Kidney (tissue), 14 donors: Measurements from ENCODE around the gene FYB1. TPM values are rescaled to one million over a fixed set of nuclear protein-coding genes. Genes with fewer than 3 reads are reported as not detected.

Source experiments
- DNase-seq, 5 donors: peaks; one replicate each; pipeline ENCODE4 v3.0.0-alpha.2; 2013 to 2020
- FAIRE-seq: peaks from 2 replicates; lab custom pipeline; 2012; peaks lifted over from hg19 to GRCh38; lab: Jason Lieb, UNC
- H3K27ac ChIP-seq, 2 donors: one replicate each; pipeline ENCODE4 v1.7.0; 2013; ENCODE audit warnings: low read depth in 2 of 2, low read length in 2 of 2, inconsistent platforms in 1 of 2
- H3K27me3 ChIP-seq: one replicate; pipeline ENCODE4 v1.7.1; 2013; ENCODE audit warnings: low read length, inconsistent platforms; ENCODE audit not compliant: control insufficient read depth, insufficient read depth
- H3K36me3 ChIP-seq, 3 donors: one replicate each; pipeline versions ENCODE4 v1.7.0 to v1.7.1; 2013; ENCODE audit warnings: low read length in 3 of 3, control low read depth in 1 of 3, inconsistent platforms in 1 of 3; ENCODE audit not compliant: insufficient read depth in 3 of 3, control insufficient read depth in 2 of 3
- H3K4me1 ChIP-seq, 3 donors: one replicate each; pipeline versions ENCODE4 v1.7.0 to v1.7.1; 2013; ENCODE audit warnings: low read length in 3 of 3, inconsistent platforms in 1 of 3, low read depth in 1 of 3; ENCODE audit not compliant: control insufficient read depth in 2 of 3, insufficient read depth in 2 of 3
- H3K4me3 ChIP-seq, 3 donors: one replicate each; pipeline versions ENCODE4 v1.7.0 to v1.8.1; 2013; ENCODE audit warnings: low read length in 3 of 3, control low read depth in 1 of 3, inconsistent platforms in 1 of 3
- H3K9ac ChIP-seq, 3 donors: one replicate each; pipeline versions ENCODE4 v1.7.0 to v1.7.1; 2013; ENCODE audit warnings: low read length in 3 of 3, control low read depth in 1 of 3, inconsistent platforms in 1 of 3
- H3K9me3 ChIP-seq, 3 donors: one replicate each; pipeline versions ENCODE4 v1.7.0 to v1.7.1; 2013; ENCODE audit warnings: low read length in 3 of 3, control low read depth in 1 of 3, inconsistent platforms in 1 of 3; ENCODE audit not compliant: control insufficient read depth in 2 of 3, insufficient read depth in 1 of 3
- intact Hi-C: fragments of 100-400 bp; cut with DNase I; formaldehyde crosslinking; loops from one replicate; pipeline ENCODE4 v1.11.1; 2022
- polyA plus RNA-seq: library from polyadenylated mRNA; stranded (reverse); fragments of 350-450 nt; fragmentation: Illumina TruSeq; extraction: RNeasy Lipid Tissue Mini Kit (QIAGEN cat#74804); gene quantifications from one replicate; pipeline ENCODE4 v1.2.3, GENCODE V29; 2014; ENCODE audit warnings: low read depth, low replicate concordance; ENCODE audit not compliant: insufficient read depth
- total RNA-seq: library from RNA; stranded (reverse); fragmentation: NEBNext Ultra II Directional; extraction: Animal tissue kit (Norgen Biotek cat#: 25700); gene quantifications from one replicate; pipeline ENCODE4 v1.2.1, GENCODE V29; 2021
- TF ChIP-seq, protein P1 (sequence below): IDR thresholded peaks from 3 replicates; pipeline ENCODE4 v1.5.1; 2012; ENCODE audit warnings: mild to moderate bottlenecking, moderate library complexity, borderline replicate concordance; ENCODE audit not compliant: insufficient read depth; ENCODE audit errors: extremely low read depth
- donor health status: control.
- donor health status: control.
- donor health status: control.
- donor health status: control.
- donor health status: control.
- donor health status: DM: yes; HTN: yes; CAD: no.
- donor health status: Normal renal cell carcinoma (clear cell type).

FYB1 gene
- total and polyA plus RNA-seq, 2 donors from 2014 or later: 2.3 to 53.7 TPM

DNA sequence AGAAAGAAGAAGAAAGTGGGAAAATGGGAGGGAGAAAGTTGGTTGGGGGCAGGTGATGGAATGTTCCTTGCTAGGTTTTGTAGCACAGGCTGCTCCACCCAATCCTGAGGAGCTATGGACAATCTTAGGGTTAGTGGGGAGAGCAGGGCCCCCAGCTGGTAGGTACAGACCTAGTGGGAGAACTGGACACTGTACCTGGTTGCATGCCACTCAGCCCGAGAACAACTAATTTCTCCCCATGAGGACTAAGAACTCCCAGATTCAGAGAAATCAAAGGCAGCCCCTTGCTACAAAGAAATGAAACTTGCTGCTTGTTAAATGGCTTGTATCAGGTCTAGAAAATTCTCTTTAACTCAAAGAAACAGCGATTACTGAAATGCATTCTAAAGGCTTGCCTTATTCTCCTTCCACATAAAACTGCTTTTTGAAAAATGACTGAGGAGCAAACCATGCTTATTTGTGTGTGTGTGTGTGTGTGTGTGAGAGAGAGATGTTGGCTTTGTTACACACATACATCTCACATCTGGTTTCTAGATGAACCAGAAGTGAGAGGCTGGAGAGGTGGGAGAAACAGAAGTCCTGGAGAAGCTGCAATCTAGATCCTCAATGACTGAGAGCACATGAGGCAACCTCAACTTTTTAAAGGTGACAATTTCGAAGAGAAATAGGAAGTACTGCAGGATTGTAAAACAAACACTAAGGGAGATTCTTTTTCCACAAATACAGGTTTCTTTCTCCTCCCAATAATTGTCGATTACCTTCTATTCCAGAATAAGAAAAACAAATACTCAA, 28.9 kb downstream of the FYB1 start:
- no peak overlapping the region for H3K4me3 ChIP-seq
- no peaks in the 10 kb centered on the region for H3K4me1 ChIP-seq
- H3K9ac ChIP-seq: no peak overlapping the region
- H3K27me3 ChIP-seq: no peaks in the 10 kb centered on the region
- no peak for FAIRE-seq
- DNase-seq: no peak
- intact Hi-C loops: no loop called here
- H3K9me3 ChIP-seq: no peaks in the 10 kb centered on the region
- no peaks in the 10 kb centered on the region for H3K36me3 ChIP-seq
- H3K27ac ChIP-seq: no peak overlapping the region
- TF ChIP-seq, protein P1, sequence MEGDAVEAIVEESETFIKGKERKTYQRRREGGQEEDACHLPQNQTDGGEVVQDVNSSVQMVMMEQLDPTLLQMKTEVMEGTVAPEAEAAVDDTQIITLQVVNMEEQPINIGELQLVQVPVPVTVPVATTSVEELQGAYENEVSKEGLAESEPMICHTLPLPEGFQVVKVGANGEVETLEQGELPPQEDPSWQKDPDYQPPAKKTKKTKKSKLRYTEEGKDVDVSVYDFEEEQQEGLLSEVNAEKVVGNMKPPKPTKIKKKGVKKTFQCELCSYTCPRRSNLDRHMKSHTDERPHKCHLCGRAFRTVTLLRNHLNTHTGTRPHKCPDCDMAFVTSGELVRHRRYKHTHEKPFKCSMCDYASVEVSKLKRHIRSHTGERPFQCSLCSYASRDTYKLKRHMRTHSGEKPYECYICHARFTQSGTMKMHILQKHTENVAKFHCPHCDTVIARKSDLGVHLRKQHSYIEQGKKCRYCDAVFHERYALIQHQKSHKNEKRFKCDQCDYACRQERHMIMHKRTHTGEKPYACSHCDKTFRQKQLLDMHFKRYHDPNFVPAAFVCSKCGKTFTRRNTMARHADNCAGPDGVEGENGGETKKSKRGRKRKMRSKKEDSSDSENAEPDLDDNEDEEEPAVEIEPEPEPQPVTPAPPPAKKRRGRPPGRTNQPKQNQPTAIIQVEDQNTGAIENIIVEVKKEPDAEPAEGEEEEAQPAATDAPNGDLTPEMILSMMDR: no peak

DNA sequence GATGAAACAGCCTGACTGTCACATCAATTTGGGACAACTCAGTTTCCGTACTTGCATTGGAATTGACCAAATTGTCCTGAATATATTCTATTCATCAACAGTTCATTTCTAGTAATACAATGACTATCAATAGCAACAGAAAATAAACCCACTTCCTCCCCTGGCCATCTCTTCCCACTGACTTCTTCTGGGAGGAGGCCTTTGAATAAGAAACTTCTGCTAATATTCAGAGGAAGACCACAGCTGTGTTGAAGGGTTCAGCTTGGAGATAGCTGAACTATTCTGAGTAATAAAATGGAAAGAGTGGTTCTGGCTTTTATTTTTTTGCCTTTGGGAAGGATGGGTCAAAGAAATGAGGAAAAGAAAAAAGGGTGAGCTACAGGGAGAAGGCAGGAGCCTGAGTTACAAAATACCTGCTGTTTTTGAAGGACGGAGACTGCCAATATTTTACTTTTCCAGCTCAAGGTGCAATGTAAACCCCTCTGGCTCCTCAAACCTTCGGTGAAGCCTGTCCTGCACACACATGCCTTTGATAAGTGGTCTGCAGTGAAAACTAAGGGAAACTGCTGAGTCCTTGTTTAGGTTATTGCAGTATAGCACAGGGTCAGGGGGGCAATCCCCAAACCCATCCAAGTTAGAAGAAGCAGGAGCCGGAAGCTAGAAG, 29.9 kb downstream of the FYB1 start:
- TF ChIP-seq, protein P1: no peak
- Histone ChIP-seq H3K4me3 (no peak overlapping the region), H3K9me3 (no peaks in the 10 kb centered on the region), H3K36me3 (no peaks in the 10 kb centered on the region), H3K27me3 (no peaks in the 10 kb centered on the region), H3K9ac (no peak overlapping the region), H3K27ac (no peak overlapping the region), H3K4me1 (no peaks in the 10 kb centered on the region)
- DNase-seq (no peak), FAIRE-seq (no peak)
- intact Hi-C loops: no loop called here

DNA sequence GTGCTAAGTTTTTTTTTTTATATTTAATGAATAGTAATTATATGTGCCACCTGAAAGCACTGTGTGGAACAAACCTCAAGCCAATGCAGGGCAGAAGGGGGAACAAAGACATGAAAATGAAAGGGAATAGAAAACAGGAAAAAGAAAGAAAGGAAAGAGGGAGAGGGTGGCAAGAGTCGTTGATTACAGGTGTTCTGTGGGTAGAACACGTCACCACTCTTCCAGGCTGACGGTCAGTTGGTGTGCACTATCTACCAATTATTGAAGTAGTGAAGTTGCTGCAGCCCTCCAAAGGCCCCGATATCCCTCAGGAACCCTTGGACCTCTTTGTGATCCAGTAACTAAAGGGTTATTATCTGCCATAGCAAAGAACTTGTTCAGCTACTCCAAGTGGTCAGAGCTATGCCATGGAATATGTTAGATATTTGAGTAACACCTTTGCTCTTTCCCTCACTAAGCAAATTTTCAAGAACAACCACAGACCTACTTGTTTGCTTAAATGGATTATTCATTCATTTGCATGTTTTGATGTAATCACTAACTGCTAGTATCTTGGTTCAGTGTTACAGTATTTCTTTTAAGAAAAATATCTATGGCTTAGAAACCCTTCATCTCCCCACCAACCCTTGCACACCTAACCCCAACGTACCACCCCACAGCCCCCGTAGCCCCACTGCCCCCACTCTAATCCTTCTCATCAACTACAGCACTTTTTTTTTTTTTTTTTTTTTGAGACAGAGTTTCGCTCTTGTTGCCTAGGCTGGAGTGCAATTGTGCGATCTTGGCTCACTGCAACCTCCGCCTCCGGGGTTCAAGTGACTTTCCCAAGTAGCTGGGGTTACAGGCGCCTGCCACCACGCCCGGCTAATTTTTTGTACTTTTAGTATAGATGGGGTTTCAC, 31.3 kb downstream of the FYB1 start:
- Histone ChIP-seq H3K27ac (no peak overlapping the region), H3K27me3 (no peaks in the 10 kb centered on the region), H3K4me1 (no peaks in the 10 kb centered on the region), H3K9ac (no peak overlapping the region), H3K4me3 (no peak overlapping the region), H3K36me3 (no peaks in the 10 kb centered on the region), H3K9me3 (no peaks in the 10 kb centered on the region)
- TF ChIP-seq, protein P1: no peak
- FAIRE-seq (no peak), DNase-seq (no peak)
- intact Hi-C loops: no loop called here
